Mucosa of descending colon (tissue), 3 donors: ENCODE measurements around the gene ZNF491. TPM values are rescaled to one million over a fixed set of nuclear protein-coding genes. Genes with fewer than 3 reads are reported as not detected.

Experiments used
- ATAC-seq: fragments of 200-7000 bp; cut with Tn5 transposase; one replicate; pipeline ENCODE4 v1.9.1; 2020; ENCODE audit warnings: mild to moderate bottlenecking, moderate library complexity
- DNase-seq, 3 donors: peaks; one replicate each; pipeline ENCODE4 v3.0.0-alpha.2; 2020
- H3K36me3 ChIP-seq: fragments of 200-600 bp; one replicate; pipeline ENCODE4 v1.8.0; 2021; ENCODE audit warnings: low read depth, mild to moderate bottlenecking
- H3K4me1 ChIP-seq: fragments of 200-600 bp; one replicate; pipeline ENCODE4 v1.8.0; 2021; ENCODE audit warnings: low read depth, mild to moderate bottlenecking
- H3K4me3 ChIP-seq: fragments of 200-600 bp; one replicate; pipeline ENCODE4 v1.8.0; 2021; ENCODE audit warnings: mild to moderate bottlenecking
- H3K9me3 ChIP-seq: fragments of 200-600 bp; one replicate; pipeline ENCODE4 v1.8.0; 2021; ENCODE audit warnings: mild to moderate bottlenecking
- intact Hi-C, 2 donors: fragments of 100-400 bp; cut with DNase I in 1 of 2; cut with micrococcal nuclease in 1 of 2; formaldehyde crosslinking; loops; one replicate each; pipeline versions ENCODE4 v1.11.0 to v1.11.1; 2022; cut with DNase I, micrococcal nuclease
- total RNA-seq, 3 donors: library from RNA; stranded (reverse); fragmentation: NEBNext Ultra II Directional in 2 of 3; extraction: Animal tissue kit (Norgen Biotek cat#: 25700) in 2 of 3; gene quantifications; one replicate each; pipeline versions ENCODE4 v1.2.1 to v1.2.4, GENCODE V29; 2021 to 2023
- TF ChIP-seq, protein P1 (sequence below): fragments of 200-600 bp; IDR thresholded peaks from one replicate; pipeline ENCODE4 v1.8.0; 2022; ENCODE audit warnings: antibody characterized with exemption, mild to moderate bottlenecking
- donor health status: DM: no; HTN: no; CAD: no; lungs with moderate emphysema.
- donor health status: DM: no; HTN: no; CAD: no.
- donor health status: DM: no; HTN: yes; CAD: no.

The ZNF491 gene
- total RNA-seq, 3 donors from 2014 or later, result 1.9 to 4.3 (median 2.8) TPM

DNA sequence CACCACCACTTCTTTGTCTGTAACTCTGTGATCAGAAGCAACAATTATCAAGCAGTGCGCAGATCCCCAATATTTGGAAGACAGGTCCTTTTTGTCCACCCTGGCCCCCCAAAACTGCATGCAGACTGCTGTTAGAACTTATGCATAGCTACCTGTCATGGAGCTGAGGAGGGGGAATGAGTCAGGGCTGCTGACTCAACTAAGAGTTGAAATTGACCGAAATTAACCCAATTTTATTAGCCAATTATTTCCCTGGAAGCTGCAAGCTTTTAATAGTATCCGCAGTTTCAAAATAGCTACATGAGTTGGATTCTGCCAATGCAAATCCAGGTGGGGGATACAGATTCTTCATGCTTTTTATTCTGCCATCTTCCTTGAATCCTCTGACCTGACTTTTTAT, 14.0 kb upstream of the ZNF491 start:
- Histone ChIP-seq H3K9me3 (peaks cover 83% of the 10 kb centered on the region), H3K4me1 (no peaks in the 10 kb centered on the region), H3K36me3 (peaks cover 10% of the 10 kb centered on the region), H3K4me3 (no peak overlapping the region)
- TF ChIP-seq, protein P1, sequence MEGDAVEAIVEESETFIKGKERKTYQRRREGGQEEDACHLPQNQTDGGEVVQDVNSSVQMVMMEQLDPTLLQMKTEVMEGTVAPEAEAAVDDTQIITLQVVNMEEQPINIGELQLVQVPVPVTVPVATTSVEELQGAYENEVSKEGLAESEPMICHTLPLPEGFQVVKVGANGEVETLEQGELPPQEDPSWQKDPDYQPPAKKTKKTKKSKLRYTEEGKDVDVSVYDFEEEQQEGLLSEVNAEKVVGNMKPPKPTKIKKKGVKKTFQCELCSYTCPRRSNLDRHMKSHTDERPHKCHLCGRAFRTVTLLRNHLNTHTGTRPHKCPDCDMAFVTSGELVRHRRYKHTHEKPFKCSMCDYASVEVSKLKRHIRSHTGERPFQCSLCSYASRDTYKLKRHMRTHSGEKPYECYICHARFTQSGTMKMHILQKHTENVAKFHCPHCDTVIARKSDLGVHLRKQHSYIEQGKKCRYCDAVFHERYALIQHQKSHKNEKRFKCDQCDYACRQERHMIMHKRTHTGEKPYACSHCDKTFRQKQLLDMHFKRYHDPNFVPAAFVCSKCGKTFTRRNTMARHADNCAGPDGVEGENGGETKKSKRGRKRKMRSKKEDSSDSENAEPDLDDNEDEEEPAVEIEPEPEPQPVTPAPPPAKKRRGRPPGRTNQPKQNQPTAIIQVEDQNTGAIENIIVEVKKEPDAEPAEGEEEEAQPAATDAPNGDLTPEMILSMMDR, result no peak
- intact Hi-C loops, result no loop called here
- DNase-seq (no peak), ATAC-seq (no peak)

DNA sequence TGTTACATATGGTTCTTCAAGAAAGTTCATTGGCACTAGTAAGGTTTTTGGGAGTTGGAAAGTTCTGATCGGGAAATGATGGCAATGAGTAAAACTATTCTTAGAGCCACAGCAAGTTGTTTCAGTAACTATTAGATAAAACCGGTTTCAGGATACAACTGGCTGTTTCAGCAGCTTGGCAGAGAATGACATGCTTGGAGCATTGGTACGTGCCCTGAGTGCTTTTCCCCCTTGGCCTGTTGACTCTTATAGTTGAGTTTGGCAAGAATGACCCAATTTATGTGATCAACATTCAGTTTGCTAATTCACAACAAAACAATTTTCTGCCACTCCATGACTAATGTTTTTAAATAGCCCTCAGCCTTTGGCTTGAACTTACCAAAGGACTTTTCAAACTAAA, 10.8 kb upstream of the ZNF491 start:
- no peak for ATAC-seq
- peaks cover 61% of the 10 kb centered on the region for H3K9me3 ChIP-seq
- intact Hi-C loops, result no loop called here
- H3K4me1 ChIP-seq, result no peaks in the 10 kb centered on the region
- H3K36me3 ChIP-seq, result no peaks in the 10 kb centered on the region
- TF ChIP-seq, protein P1, result no peak
- H3K4me3 ChIP-seq, result no peak overlapping the region
- DNase-seq, result no peak

DNA sequence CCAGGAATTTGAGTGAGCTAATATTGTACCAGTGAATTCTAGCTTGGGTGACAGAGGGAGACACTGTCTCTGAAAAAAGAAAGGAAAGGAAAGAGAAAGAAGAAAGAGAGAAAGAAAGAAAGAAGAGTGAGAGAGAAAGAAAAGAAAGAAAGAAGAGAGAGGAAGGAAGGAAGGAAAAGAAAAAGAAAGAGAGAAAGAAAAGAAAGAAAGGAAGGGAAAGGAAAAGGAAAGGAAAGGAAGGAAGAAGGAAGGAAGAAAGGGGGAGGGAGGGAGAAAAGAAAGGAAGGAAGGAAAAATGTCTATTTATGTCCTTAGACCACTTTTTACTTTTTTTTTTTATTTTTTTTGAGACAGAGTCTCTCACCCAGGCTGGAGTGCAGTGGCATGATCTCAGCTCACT, 5.4 kb upstream of the ZNF491 start:
- no peak for DNase-seq
- H3K36me3 ChIP-seq, result no peaks in the 10 kb centered on the region
- no peak overlapping the region for H3K4me3 ChIP-seq
- intact Hi-C loops, result no loop called here
- TF ChIP-seq, protein P1, result no peak
- peaks cover 8% of the 10 kb centered on the region for H3K4me1 ChIP-seq
- no peak for ATAC-seq
- H3K9me3 ChIP-seq, result peaks cover 18% of the 10 kb centered on the region

DNA sequence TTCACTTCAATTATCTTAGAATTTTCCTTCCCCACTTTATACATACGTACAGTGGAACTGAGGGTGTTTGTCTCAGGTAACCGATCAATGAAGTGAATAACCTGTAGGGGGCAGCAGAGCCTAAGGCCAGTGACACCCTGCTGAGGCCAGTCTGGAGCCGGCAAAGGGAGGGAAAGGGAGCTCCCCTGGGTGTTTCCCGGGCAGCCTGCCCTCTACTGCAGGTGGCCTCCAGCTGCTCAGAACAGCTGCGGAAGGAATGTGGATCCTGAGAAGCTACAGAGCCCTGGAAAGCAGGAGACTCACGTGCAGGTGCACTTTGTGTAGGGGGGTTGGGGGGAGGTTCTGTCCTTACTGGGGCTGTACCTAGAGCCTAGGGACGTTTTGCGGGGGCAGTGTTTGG, 832 bp upstream of the ZNF491 start:
- intact Hi-C loops, result no loop called here
- Histone ChIP-seq H3K36me3 (no peaks in the 10 kb centered on the region), H3K9me3 (no peaks in the 10 kb centered on the region), H3K4me1 (peaks cover 11% of the 10 kb centered on the region), H3K4me3 (no peak overlapping the region)
- DNase-seq (peak; percentile 88 to 97 (median 90)), ATAC-seq (peak; percentile 95)
- TF ChIP-seq, protein P1, result peak; percentile 58

DNA sequence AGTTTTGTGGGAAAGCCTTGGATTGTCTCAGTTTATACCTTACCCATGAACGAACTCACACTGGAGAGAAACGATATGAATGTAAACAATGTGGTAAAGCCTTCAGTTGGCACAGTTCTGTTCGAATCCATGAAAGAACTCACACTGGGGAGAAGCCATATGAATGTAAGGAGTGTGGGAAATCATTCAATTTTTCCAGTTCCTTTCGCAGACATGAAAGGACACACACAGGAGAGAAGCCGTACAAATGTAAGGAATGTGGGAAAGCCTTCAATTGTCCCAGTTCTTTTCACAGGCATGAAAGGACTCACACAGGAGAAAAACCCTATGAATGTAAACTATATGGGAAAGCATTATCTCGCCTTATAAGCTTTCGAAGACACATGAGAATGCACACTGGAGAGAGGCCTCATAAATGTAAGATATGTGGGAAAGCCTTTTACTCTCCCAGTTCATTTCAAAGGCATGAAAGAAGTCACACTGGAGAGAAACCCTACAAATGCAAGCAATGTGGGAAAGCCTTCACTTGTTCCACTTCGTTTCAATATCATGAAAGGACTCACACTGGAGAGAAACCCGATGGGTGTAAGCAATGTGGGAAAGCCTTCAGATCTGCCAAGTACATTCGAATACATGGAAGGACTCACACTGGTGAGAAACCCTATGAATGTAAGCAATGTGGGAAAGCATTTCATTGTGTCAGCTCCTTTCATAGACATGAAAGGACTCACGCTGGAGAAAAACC, 8.2 kb downstream of the ZNF491 start:
- Histone ChIP-seq H3K4me3 (no peak overlapping the region), H3K4me1 (no peaks in the 10 kb centered on the region), H3K36me3 (no peaks in the 10 kb centered on the region), H3K9me3 (peaks cover 30% of the 10 kb centered on the region)
- intact Hi-C loops, result no loop called here
- TF ChIP-seq, protein P1, result no peak
- ATAC-seq (no peak), DNase-seq (no peak)

DNA sequence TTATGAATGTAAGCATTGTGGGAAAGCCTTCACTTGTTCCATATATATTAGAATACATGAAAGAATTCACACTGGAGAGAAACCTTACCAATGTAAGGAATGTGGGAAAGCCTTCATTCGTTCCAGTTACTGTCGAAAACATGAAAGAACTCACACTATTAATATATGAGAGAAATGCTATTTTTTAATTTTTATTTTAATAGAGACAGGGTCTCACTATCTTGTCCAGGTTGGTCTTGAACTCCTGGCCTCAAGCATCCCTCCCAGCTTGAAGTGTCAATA, 8.7 kb downstream of the ZNF491 start:
- H3K36me3 ChIP-seq, result no peaks in the 10 kb centered on the region
- intact Hi-C loops, result no loop called here
- ATAC-seq, result no peak
- H3K4me3 ChIP-seq, result no peak overlapping the region
- TF ChIP-seq, protein P1, result no peak
- DNase-seq, result no peak
- H3K4me1 ChIP-seq, result no peaks in the 10 kb centered on the region
- H3K9me3 ChIP-seq, result peaks cover 30% of the 10 kb centered on the region
